ENCODE measurements around the gene RBFOX1. TPM values are rescaled to one million over a fixed set of nuclear protein-coding genes. Genes with fewer than 3 reads are reported as not detected.

The RBFOX1 gene
- total RNA-seq, 1 experiment from 2014 or later = not detected

GRCh38 chr16:7716660-7717550 is 384.3 kb downstream of the RBFOX1 start:
- intact Hi-C loops (cut with micrococcal nuclease) = no loop called here
- H3K79me2 ChIP-seq (ENCODE audit: insufficient read depth, low read length) = no peaks in the 10 kb centered on the region
- peaks cover 4 to 20% of the 10 kb centered on the region in 2 experiments; a peak in 2 of 4 replicates for H3K9me3 ChIP-seq (ENCODE audit: control insufficient read depth in 1 of 2, insufficient read depth in 1 of 2, low read depth in 1 of 2, low read length in 2 of 2)
- DNase-seq (ENCODE audit: low read depth, low spot score) (no peak), ATAC-seq (no peak)
- H3K4me1 ChIP-seq (ENCODE audit: control insufficient read depth in 1 of 2, insufficient read depth in 2 of 2, low read length in 2 of 2) = no peaks in the 10 kb centered on the region
- no peak overlapping the region for H3K4me2 ChIP-seq (ENCODE audit: low read length)
- CTCF ChIA-PET = no interaction called here
- H3K4me3 ChIP-seq (replicated peaks in 1 of 2; ENCODE audit: low read depth in 1 of 2, low read length in 2 of 2) = no peak overlapping the region
- H3K9me2 ChIP-seq (ENCODE audit: insufficient read depth) = no peaks in the 10 kb centered on the region
- no TSS peak for BruUV-seq (replicated peaks)
- TF ChIP-seq REST (IDR thresholded peaks at IDR 0.05; ENCODE audit: low read depth) (no peak), POLR2AphosphoS5 (IDR thresholded peaks at IDR 0.05; ENCODE audit: low read depth, low read length) (no peak), CEBPB (IDR thresholded peaks at IDR 0.05; ENCODE audit: low read depth) (no peak), ZBTB33 (IDR thresholded peaks at IDR 0.05; ENCODE audit: extremely low read depth, insufficient replicate concordance, low read length) (no peak), MAX (IDR thresholded peaks at IDR 0.05) (no peak), EZH2 (IDR thresholded peaks at IDR 0.05) (no peak), EZH2phosphoT487 (IDR thresholded peaks at IDR 0.05; ENCODE audit: borderline replicate concordance) (no peak), RAD21 (IDR thresholded peaks at IDR 0.05; ENCODE audit: low read depth) (no peak), CTCF (IDR thresholded peaks at IDR 0.05 in 2 of 3, conservative IDR thresholded peaks at IDR 0.05 in 1 of 3; ENCODE audit: borderline replicate concordance in 1 of 3, insufficient read depth in 1 of 3, low read depth in 2 of 3, low read length in 2 of 3) (no peak), POLR2A (IDR thresholded peaks at IDR 0.05; ENCODE audit: borderline replicate concordance, extremely low read depth, insufficient read depth, insufficient read length) (no peak)
- no peak overlapping the region for H2AFZ ChIP-seq (ENCODE audit: low read depth, low read length, poor library complexity, severe bottlenecking)
- no peaks in the 10 kb centered on the region for H3K36me3 ChIP-seq (ENCODE audit: control insufficient read depth in 1 of 2, insufficient read depth in 2 of 2, low read length in 2 of 2)
- H3K27me3 ChIP-seq (ENCODE audit: insufficient read depth, low read length) = no peaks in the 10 kb centered on the region
- no peak overlapping the region for H3K9ac ChIP-seq (ENCODE audit: low read length)
- RAD21 ChIA-PET (ENCODE audit: low non-redundant PET in 1 of 2, low total read pairs in 2 of 2, uncharacterized antibody in 2 of 2, unreplicated experiment in 2 of 2) = no interaction called here
- no peaks in the 10 kb centered on the region for H4K20me1 ChIP-seq (ENCODE audit: insufficient read depth)
- no peak overlapping the region for H3K27ac ChIP-seq (ENCODE audit: low read depth, low read length)
- POLR2A ChIA-PET = no interaction called here
